Fibroblast of pulmonary artery (primary cell): ENCODE data around the gene NRP2.

Source experiments
- DNase-seq: peaks from one replicate; pipeline ENCODE4 v3.0.0-alpha.2; 2010; ENCODE audit warnings: low read depth
- H3K4me3 ChIP-seq: replicated peaks from 2 replicates; pipeline ENCODE4 v1.5.1; 2011; ENCODE audit warnings: low read depth, mild to moderate bottlenecking, control low read depth, low read length, moderate library complexity
- TF ChIP-seq, protein P1 (sequence below): IDR thresholded peaks from 2 replicates; pipeline ENCODE4 v1.5.1; 2011; ENCODE audit warnings: mild to moderate bottlenecking, control low read depth, low read length, inconsistent platforms; ENCODE audit errors: missing control alignments

Gene NRP2

DNA sequence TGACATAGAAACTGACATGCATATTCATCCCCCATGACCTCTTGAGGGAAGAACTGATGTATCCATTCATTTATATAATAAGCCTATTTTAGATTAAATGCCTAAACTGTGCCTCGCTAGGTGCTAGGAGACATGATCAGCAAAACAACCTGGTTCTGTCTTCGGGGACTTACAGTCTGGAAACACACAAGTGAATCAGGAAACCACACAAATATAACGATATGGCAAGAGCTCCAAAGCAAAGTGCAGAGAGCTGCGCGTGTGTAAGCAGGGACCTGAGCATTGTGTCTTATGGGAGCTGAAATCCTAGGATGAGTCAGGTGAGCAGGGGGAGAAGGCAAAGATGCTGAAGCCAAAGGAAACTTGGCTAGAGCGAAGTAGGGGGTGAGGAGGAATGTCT lies 120.6 kb downstream of the NRP2 start:
- H3K4me3 ChIP-seq, result no peak overlapping the region
- TF ChIP-seq, protein P1, sequence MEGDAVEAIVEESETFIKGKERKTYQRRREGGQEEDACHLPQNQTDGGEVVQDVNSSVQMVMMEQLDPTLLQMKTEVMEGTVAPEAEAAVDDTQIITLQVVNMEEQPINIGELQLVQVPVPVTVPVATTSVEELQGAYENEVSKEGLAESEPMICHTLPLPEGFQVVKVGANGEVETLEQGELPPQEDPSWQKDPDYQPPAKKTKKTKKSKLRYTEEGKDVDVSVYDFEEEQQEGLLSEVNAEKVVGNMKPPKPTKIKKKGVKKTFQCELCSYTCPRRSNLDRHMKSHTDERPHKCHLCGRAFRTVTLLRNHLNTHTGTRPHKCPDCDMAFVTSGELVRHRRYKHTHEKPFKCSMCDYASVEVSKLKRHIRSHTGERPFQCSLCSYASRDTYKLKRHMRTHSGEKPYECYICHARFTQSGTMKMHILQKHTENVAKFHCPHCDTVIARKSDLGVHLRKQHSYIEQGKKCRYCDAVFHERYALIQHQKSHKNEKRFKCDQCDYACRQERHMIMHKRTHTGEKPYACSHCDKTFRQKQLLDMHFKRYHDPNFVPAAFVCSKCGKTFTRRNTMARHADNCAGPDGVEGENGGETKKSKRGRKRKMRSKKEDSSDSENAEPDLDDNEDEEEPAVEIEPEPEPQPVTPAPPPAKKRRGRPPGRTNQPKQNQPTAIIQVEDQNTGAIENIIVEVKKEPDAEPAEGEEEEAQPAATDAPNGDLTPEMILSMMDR, result no peak
- DNase-seq, result no peak

DNA sequence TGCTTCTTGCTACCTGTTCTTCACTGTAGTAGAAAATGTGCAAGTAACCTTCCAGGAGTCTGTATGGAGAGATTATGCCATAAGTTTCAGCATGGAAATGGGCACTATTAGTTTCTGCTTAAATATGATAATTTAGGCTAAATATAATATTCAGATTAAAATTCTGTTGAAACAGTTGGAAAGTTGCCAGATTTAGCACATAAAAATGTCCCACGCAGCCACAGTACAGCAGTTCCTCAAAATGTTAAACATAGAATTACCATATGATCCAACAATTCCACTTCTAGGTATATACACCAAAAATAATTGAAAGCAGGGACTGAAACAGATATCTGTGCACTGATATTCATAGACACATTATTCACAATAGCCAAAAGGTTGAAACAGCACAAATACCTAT lies 121.2 kb downstream of the NRP2 start:
- no peak for DNase-seq
- TF ChIP-seq, protein P1, result no peak
- H3K4me3 ChIP-seq, result no peak overlapping the region

GRCh38 chr2:205805136-205805535 lies 122.8 kb downstream of the NRP2 start:
- H3K4me3 ChIP-seq, result no peak overlapping the region
- TF ChIP-seq, protein P1, result no peak
- no peak for DNase-seq

DNA sequence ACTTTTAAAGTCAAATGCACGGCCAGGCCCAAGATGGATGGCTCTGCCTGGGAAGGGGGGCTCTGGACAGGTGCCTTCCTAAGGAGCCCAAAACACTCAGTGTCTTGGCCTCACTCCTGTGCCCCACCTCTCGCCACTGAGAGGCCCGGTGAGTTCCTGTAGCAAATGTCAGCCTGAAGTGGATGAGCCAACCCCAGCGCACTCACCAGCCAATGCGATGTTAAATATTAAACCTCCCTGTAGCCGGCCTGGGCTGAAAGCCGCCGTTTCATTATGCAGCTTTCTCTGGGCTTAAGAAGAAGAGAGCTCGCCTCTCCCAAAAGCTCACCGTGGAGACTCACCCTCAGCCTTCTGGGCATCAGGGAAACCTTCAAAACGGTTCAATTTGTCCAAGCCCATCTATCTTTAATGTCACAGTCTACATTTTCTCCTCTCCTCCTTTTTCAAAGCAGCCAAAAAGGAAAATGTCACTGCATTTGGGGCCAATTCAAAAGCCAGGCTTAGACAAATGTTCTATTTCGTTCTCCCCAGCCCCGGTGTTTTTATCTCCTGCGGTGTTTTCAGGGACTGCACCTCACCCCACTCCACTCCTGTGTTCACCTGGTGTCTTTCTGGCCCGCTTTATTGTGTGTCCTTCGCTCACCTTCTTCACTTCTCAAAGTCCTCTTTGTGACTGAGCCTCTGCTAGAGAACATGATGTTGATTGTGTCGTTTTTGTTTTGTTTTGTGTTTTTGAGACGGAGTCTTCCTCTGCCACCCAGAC lies 124.0 kb downstream of the NRP2 start:
- DNase-seq, result no peak
- TF ChIP-seq, protein P1, result no peak
- H3K4me3 ChIP-seq, result no peak overlapping the region

DNA sequence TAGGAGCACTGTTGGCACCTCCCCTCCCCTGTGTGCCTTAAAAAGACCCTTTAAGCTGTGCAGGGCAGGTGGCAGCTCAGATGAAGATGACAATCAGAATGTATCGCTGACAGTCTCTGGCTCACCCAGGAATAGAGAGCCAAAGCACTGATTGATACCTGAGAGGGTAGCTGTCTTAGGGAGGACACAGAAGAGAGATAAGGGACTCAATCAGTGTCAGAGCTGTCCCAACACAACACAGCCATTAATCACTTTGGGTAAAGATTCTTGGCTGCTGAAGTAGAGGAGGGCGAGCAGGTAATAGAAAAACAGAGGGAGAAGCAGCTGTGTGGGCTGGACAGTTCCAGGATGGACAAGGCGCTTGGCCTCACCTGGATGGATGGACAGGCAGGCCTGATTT lies 124.9 kb downstream of the NRP2 start:
- no peak for DNase-seq
- no peak overlapping the region for H3K4me3 ChIP-seq
- TF ChIP-seq, protein P1, result no peak

GRCh38 chr2:205807758-205808157 lies 125.5 kb downstream of the NRP2 start:
- TF ChIP-seq, protein P1, result no peak
- no peak for DNase-seq
- no peak overlapping the region for H3K4me3 ChIP-seq
